DMS114 treated with DMSO at 0.1 percent for 48 hours (cell line): Measurements from ENCODE around the gene ZNF816.
"Not testable (repeated sequence)": the region's sequence is repeated elsewhere in the genome, so short reads cannot be mapped to it uniquely, and the experiment has no call there.

Experiments
- DNase-seq: peaks from one replicate; lab custom pipeline; 2025; ENCODE audit not compliant: unreplicated experiment; lab: John Stamatoyannopoulos, UW

Gene ZNF816

GRCh38 chr19:52961981-52962380, 700 bp downstream of the ZNF816 start:
- no peak for DNase-seq

GRCh38 chr19:52959613-52960295, 2.9 kb downstream of the ZNF816 start:
- DNase-seq: no peak

- no peak for DNase-seq
Observed at GRCh38 chr19:52957591-52957990, 5.1 kb downstream of the ZNF816 start.

GRCh38 chr19:52956917-52957316, 5.8 kb downstream of the ZNF816 start:
- DNase-seq: no peak

GRCh38 chr19:52949422-52949821, 13.3 kb downstream of the ZNF816 start:
- no peak for DNase-seq

- no peak for DNase-seq
Observed at GRCh38 chr19:52948025-52948770, 14.5 kb downstream of the ZNF816 start.

- no peak for DNase-seq
Observed at GRCh38 chr19:52946322-52947310, 16.1 kb downstream of the ZNF816 start.

GRCh38 chr19:52945652-52946321, 16.9 kb downstream of the ZNF816 start:
- DNase-seq: no peak

GRCh38 chr19:52944703-52945493, 17.8 kb downstream of the ZNF816 start:
- DNase-seq: not testable (repeated sequence)

GRCh38 chr19:52943884-52944643, 18.6 kb downstream of the ZNF816 start:
- no peak for DNase-seq

GRCh38 chr19:52943134-52943883, 19.4 kb downstream of the ZNF816 start:
- DNase-seq: no peak

GRCh38 chr19:52942386-52943133, 20.1 kb downstream of the ZNF816 start:
- DNase-seq: peak; percentile 64

GRCh38 chr19:52941941-52942385, 20.7 kb downstream of the ZNF816 start:
- peak; percentile 57 for DNase-seq

GRCh38 chr19:52941523-52941922, 21.2 kb downstream of the ZNF816 start:
- DNase-seq: not testable (repeated sequence)

GRCh38 chr19:52940905-52941304, 21.8 kb downstream of the ZNF816 start:
- DNase-seq: not testable (repeated sequence)

- DNase-seq: no peak
Observed at GRCh38 chr19:52938761-52939160, 23.9 kb downstream of the ZNF816 start.

GRCh38 chr19:52936954-52937325, 25.7 kb downstream of the ZNF816 start:
- DNase-seq: no peak
